Stimulated activated CD4-positive, alpha-beta T cell treated with anti-CD3 and anti-CD28 coated beads, Interleukin-15, amount 100 ng/mL, for 24 hours (primary cell): ENCODE results near the gene PRRX2.

Source experiments
- DNase-seq: peaks from one replicate; pipeline ENCODE4 v3.0.0-alpha.2; 2020

Gene PRRX2

DNA sequence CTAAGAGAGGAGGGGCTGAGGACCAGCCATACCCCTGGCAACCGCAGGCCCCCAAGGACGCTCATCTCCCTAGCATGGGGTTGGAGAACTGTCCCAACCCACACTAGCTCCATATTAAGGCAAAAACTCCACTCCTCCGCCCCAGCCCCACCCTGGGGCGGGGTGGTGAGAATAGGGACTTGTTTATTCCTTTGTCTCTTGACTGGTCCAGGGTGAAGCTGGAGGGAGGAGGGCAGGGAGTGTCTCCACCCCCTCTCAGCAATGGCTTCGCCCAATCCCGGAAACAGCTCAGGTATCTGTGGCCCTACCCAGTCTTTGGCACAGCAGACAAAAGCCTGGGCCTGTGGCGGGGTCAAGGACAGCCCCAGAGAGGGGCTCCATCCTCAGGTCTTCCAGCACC is 16.9 kb downstream of the PRRX2 start:
- no peak for DNase-seq

DNA sequence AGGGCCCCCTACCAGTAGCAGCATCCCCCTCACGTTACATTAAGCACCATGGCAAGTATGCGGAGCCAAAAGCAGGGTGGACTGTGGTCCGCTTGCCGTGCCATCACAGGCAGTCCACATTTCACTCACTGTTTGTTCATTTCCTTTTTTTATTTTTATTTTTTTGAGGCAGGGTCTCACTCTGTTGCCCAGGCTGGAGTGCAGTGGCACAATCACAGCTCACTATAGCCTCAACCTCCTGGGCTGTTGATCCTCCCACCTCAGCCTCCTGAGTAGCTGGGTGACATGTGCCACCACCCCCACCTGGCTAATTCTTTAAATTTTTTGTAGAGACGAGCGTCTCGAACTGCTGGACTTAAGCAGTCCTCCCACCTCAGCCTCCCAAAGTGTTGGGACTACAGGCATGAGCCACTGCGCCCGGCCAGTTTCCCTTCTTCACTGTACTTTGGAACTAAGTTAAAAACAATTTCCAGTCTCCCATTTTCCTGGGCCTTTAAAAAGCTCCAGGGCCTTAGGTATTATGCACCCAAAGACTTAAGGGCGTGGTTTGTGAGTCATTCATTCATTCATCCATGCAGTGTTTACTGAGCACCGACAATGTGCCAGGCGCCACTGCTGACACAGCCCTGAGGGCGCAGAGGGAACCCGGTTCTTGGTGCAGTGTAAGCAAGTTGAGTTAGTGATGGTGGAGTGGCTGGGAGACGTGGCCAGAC is 19.9 kb downstream of the PRRX2 start:
- DNase-seq, result no peak

DNA sequence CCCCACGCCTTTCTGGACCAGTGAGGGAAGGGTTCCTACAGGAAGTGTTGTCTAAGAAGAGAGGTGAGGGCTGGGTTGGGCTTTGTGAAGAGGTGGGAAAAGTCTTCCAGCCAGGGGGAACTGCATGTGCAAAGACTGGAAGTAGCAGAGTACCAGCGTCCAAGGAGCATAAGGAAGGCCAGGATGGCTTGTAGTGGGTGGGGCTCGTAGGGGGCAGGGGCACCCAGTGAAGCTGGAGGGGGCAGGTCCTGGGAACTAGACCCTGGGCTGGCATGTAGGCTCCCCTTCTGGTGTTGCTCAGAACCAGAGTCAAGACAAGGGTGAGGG is 20.4 kb downstream of the PRRX2 start:
- no peak for DNase-seq

DNA sequence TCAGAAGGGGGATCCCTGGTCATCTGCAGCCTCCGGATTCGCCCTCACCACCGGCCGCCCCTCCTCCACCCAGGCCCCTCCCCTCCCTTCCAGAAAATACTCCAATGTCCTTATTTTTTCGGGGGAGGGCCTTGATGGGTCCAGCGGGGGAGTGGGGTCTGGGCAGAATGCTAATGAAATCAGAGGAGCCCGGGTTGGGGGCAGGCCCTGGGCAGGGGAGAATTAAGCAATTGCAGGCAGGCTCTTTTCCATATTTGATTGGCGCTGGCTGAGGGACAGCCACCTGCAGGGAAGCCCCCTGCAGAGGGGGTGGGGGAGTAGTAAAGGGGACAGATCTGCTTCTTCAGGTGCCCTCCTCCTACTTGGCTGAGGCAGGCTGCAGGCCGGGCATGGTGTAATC is 21.3 kb downstream of the PRRX2 start:
- no peak for DNase-seq

DNA sequence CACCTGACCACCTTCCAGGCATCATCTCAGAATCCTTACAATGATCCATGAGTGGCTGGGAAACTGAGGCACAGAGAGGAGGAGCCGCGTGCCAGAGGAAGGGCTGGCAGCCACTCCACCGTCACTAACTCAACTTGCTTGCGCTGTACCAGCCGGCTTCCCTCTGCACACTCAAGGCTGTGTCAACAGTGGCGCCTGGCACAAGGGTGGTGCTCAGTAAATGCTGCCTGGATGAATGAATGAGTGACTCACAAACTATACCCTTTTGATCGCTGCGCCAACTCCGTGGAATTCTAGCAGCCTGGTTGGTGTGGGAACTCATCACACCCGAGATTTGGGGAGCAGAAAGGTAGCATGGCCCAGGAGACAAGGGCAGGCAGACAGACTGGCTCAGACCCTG is 21.9 kb downstream of the PRRX2 start:
- DNase-seq, result no peak

DNA sequence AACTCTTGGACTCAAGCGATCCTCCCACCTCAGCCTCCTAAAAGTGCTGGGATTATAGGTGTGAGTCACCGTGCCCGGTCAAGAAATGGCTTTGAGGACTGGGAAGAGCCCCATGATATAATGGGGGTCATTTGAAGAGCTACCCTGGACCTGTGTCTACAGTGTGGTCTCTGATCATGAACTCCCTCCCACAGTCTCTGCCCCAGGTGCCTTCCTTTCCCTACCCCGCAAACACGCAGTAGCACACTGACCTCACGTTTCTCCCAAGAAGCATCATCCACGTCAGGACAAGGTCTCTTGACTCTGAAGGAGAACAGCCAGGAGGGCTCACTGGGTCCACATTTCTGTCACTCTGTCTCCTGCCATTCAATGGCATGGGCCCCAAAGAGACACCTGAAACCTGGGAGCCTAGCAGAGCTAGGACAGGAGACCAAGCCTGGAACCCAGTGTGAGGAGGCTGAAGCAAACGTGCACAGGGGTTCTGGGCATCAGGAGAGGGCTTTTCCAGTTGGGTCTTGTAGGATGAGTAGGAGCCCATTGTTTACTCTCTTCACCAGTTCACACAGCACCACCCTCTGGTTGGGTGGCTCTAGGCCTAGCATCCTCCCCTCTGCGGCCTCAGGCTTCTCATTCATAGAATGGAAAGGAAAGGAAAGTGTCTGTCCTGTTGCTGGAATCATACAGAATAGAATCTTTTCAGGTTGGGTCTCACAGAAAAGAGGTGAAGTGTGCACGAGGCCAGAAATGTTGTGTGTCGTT is 23.0 kb downstream of the PRRX2 start:
- DNase-seq, result no peak

DNA sequence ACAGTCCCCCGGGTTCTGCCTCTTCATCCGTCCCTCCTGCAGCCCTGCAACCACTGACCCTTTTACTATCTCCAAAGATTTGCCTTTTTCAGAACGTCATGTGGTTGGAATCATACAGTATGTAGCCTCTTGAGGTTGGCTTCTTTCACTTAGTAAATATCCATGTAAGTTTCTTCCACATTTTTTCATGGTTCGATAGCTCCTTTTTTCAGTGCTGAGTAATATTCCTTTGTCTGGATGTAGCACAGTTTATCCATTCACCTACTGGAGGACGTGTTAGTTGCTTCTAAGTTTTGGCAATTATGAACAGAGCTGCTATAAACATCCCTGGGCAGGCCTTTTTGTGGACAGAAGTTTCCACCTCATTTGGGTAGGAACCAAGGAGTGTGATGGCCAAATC is 27.1 kb downstream of the PRRX2 start:
- no peak for DNase-seq

DNA sequence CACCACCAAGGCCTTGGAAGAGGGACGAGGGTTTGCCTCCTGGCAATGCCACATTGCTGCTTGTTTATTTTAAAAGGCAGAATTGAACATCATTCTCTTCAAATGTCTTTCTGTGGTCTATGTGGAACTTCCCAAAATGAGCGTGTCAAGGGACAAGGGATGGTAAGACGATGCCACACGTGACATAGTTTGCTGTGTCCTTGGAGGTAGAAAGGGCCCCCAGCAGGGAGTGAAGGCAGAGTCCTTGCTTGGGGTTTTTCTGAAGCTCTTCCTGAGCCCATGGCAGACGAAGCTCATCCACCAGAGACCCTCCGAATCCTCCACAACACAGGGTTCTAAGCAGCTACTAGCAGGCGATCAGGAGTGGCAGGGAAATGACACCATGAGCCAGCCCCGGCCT is 28.3 kb downstream of the PRRX2 start:
- DNase-seq, result no peak

DNA sequence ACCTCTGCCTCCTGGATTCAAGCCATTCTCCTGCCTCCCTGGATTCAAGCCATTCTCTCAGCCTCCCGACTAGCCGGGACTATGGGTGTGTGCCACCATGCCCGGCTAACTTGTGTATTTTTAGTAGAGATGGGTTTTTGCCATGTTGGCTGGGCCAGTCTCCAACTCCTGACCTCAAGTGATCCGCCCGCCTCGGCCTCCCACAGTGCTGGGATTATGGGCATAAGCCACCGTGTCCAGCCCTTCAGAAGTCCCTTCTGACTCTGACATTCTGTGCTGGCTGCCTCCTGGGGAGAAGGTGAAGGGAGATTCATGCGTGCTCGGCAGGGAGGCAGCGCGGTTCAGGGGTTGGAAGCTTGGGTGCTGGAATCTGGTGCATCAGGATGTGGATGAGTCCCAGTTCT is 28.8 kb downstream of the PRRX2 start:
- DNase-seq, result no peak

DNA sequence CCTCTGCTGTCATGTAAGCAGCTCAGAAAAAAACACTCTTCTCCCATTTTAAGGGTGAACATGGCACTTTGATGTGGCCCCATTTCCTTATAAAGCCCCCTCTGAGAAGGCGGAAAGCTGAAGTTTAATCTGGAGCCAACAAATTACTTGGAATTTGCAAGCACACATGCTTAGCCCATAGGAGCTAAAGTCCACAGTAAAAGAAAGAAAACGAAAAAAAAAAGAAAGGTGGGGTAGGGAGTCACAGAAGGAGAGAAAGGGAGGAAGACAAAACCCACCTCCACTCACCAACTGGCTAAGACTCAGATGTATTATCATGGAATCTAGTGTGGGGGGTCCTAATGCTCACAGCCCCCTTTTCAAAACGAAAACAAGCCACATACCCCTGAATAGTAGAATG is 30.4 kb downstream of the PRRX2 start:
- DNase-seq, result no peak

DNA sequence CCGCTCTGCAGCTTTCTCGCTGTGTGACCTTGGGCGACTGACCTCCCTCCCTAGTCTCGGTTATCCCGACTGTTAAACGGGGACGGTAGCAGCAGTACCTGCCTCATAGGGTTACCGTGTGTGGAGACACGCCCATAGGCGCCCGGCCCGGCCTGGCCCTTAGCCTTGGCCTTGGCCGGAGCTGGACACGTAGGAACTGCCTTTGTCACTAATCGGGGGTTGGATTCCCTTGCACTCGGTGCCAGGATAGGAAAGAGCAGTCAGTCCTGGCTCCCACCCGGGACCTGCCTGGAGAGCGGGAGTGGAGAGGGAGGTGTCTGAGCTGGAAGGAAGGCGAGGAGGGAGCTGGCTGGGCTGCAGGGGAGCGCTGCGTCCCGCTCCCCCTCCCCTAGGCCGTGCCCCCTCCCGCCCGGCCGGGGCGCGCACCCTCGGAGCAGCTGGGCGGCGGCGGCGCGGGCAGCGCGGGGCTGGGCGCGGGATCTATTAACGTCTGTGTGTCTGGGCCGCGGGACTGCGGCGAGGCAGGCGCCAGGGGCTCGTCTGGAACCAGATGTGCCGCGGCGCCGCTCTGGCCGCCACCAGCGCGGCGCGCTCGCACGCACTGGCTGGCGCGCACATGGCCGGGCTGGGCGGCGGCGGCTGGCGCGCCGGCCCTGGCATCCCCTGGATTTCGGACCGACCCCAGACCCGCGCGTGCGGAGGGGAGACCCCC is 31.7 kb downstream of the PRRX2 start:
- peak; percentile 36 for DNase-seq

DNA sequence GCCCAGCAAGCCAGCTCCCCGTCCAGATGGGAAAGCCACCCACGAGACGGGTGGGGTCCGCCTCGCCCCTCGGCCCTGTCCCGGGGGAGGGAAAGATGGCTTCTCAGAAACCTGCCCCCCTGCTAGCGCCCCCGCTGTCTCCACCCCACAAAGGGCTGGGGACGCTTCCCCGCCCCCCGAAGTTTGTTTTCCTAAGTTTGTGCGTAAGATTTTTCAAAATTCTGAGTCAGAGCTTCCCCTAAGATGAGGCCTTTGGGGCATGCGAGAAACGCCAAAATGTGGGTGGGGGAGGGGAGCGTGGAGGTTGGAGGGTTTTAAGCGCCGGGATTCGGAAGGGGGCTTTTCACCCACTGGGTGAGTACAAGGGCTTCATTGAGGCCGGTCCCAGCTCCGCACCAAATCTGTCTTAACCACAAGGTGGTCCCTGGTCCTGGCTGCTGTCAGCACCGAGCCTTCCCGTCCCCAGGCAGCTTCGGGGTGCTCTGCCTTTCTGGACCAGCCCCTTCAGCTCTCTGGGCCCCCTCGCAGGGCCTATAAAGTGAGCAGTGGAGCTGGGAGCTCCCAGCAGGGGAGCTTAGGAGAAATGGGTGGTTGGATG is 32.3 kb downstream of the PRRX2 start:
- peak; percentile 72 for DNase-seq

DNA sequence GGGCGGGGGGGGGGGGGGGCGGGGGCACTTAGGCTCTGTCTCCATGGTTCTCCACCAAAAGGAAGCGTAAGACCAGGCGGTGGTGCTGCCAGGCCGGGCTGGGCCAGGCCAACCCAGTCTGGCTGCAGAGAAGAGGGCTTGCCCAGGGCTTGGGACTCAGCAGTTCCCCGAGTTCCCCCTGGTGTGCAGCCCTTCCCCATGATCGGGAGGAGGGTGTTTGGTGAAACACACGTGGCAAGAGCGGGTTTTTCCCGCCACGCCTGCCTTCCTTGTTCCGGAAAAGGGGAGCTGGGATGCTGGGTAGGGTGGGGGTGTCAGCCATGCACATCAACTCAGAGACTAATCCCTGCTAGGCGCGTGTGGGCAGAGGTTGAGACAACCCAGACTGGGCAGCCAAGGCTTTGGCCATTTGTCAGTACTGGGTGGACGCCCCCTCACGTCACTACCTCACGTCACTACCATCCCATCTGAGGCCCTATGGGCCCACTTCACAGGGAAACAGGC is 32.9 kb downstream of the PRRX2 start:
- DNase-seq, result peak; percentile 30

DNA sequence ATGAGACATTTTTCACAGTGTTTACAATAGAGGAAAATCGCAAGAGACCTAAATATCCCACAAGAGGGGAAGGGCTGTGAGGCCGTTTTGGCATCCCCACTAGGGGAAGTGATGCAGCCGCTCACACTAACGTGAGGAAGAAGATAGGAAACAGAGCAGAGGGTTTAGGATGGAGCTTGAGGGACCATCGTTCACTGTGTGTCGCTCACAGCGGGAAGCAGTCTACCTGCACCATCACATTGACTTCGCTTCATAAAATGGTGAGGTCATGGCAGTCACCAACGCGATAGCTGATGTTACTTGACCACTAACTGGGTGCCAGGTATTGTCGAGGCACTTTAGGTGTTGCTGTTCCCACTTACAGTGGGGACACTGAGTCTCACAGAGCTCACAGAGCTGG is 35.6 kb downstream of the PRRX2 start:
- no peak for DNase-seq

DNA sequence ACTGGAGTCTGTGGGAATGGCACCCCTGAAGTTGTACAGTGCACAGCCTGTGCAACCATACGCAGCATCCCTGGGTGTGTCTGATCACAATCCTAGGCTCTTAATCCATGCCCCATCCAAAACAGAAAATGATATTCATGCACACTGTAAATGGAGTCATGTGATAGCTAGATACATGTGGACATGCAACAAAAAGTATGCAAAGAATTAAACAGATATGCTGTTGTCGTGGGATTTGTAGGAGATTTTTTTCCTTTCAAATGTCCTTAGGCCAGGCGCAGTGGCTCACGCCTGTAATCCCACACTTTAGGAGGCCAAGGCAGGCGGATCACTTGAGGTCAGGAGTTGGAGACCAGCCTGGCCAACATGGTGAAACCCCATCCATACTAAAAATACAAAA is 36.1 kb downstream of the PRRX2 start:
- DNase-seq, result no peak

DNA sequence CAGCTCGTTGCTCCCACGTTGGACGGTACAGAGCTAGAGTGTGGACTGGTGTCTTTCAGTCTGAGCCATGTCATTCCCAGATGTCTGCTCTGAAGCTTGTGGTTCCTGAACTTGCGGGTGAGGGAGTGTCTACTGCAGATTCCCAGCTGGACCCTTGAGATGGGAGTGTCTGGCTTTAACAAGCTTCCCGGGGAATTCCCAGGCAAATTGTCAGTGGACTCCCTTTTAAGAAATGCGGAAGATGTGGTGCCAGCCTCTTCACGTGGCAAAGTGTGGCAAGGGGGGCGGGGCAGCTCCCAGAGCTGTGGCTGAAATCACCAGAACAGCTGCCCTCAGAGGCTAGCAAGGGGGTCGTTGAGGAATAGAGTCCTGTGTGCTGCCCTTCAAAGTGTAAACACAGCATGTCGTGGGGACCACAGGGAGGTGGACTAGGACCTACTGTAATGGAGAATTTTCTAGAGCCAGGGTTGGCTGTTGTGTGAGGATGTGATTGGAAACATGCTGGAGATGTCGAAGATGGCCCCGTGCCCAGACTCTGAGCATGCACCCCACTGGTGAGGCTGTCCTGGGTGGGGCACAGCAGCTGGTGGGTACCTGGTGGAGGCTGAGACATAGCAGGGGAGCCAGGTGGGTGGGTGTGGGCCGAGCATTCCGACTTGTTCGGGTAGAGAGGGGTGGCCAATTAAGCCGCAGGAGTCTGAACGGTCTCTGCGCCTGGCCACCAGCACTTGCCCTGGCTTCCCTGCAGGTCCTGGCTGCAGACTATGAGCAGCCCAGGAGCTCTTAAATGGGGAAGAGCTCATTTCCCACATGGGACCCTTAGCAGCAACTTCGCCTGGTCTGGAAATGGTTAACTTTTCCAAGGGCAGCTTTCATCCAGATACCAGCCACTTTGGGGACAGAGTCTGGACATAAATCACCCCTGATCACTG is 37.4 kb downstream of the PRRX2 start:
- DNase-seq, result no peak

DNA sequence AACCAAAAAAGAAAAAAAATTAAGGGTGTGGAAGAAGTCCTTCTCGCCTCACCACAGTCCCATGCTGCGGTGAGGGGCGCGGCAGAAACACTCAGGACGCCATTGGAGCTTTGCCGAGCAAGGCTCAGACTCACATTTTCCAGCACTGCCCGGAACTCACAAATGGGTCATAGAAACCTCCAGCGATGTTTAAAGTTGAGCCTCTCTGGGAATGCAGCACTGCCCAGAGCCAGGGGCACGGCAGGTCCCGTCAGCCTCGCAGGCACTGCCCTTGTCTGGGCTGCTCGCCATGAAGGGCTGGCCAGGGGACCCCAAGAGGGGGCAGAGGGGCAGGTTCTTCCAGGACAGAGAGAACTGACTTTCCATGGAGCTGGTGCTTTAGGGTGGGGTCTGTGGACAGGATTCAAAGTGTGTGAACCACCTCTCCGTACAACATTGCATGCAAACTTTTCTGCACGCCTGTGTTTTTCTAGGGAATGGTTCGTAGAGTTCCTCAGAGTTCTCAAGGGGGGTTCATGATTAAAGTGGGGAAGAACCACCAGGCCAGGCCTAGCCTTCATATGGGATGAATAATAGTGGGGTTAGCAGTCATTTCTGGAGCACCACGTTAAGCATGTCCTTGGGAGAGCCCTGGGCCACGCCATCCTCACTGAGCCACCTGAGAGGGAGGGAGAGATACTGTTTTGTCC is 38.4 kb downstream of the PRRX2 start:
- no peak for DNase-seq

DNA sequence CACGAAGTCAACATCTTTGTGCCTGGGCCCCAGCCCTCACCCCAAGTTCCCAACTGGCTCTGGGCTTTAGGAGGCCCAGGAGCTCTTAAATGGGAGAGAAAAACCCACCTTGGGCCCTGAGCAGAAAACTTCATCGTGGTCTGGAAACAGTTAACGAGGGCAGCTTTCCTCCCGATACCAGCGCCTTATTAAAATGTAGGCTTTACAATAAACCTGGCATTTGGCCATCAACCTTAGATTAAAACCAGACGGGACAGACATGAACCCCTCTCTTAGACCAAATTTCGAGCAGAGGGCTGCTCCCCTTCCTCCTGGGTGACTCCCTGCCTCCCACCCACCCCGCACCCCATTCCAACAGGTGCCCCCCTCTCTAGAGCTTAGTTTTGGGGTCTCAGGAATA is 39.4 kb downstream of the PRRX2 start:
- no peak for DNase-seq

DNA sequence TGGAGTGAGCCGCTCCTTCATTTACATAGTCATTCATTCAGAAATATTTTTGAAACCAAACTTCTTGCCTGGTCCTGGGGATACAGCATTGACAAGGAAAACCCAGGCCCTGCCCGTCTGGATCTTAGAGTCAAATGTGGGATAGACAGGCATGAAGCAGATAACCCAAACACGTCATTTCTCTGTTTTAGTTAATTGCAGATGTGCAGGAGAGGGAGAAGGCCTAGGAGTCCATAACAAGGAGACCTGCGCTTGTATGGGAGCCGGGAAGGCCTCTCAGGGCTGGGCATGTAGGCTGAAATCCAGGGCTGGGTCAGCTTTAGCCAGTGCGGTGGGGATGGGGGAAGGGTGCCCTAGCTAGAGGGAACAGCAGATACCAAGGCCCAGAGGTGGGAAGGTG is 43.3 kb downstream of the PRRX2 start:
- no peak for DNase-seq

DNA sequence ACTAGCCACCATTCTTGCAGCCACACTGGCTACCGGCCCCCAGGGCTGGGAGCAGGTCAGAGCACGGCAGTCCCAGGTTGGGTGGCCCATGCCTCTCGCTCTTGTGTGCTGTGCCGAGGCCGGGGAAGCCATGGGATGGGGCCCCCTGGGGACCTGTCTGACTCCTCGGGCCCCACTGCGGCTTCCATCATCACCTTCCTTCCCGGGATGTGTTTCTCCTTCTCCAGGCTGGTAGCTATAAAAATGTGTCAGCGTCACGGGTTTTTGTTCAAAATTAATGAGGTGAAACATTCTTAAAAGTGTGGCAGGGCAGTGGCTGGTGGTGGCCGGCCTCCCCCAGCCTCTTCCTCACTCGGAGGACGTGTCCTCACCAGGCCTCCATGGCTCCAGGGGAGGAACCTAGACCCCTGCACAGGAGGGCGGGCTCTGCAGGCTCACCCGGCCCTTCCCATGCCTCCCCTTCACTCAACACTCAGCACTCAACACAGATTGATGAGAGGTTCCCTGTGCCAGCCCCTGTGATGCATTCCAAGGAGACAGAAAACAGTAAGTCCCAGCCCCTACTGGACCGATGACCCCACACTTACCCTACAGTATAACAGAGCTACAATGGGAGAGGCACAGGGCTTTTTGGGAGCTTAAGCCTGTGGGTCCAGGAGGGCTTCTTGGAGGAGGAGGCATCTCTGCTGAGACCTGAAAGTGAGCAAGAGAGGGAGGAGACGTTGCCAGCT is 44.2 kb downstream of the PRRX2 start:
- DNase-seq, result no peak

DNA sequence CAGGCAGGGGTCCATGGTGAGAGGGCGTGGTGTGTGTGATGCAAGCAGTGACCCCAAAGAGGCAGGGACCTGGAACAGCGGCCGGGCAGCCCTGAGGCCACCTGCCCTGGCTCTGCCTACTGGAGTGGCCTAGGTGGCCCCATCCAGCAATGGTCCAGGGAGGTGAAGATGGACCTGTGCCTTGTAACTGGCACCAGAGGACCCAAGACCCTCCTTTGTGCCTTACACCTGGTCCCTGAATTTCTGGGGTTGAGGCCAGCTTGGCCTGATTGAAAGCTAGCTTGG is 44.7 kb downstream of the PRRX2 start:
- DNase-seq, result no peak
